Heart left ventricle (tissue), 16 donors: Measurements from ENCODE around the gene LEP. TPM values are rescaled to one million over a fixed set of nuclear protein-coding genes. Genes with fewer than 3 reads are reported as not detected.

Experiments used
- ATAC-seq, 4 donors: fragments of 200-7000 bp; cut with Tn5 transposase; one replicate each; pipeline ENCODE4 v1.9.1; 2020 to 2022; ENCODE audit warnings: moderate library complexity in 4 of 4, mild to moderate bottlenecking in 3 of 4, moderate number of reproducible peaks in 1 of 4
- DNase-seq, 5 donors: peaks; one replicate each; pipeline ENCODE4 v3.0.0-alpha.2; 2020
- H3K27ac ChIP-seq, 12 donors: fragments of 200-600 bp; sonication (generic) in 4 of 12; one replicate each; pipeline versions ENCODE4 v1.5.0 to v1.8.0; 2016 to 2022; ENCODE audit warnings: mild to moderate bottlenecking in 2 of 12
- H3K27me3 ChIP-seq, 9 donors: fragments of 200-600 bp; sonication (generic) in 2 of 9; one replicate each; pipeline versions ENCODE4 v1.5.1 to v1.8.0; 2016 to 2022; ENCODE audit warnings: mild to moderate bottlenecking in 3 of 9
- H3K36me3 ChIP-seq, 9 donors: fragments of 200-600 bp; sonication (generic) in 2 of 9; one replicate each; pipeline versions ENCODE4 v1.5.0 to v1.8.0; 2018 to 2022; ENCODE audit warnings: mild to moderate bottlenecking in 2 of 9
- H3K4me1 ChIP-seq, 12 donors: fragments of 200-600 bp; sonication (generic) in 4 of 12; one replicate each; pipeline versions ENCODE4 v1.5.0 to v1.8.0; 2016 to 2022; ENCODE audit warnings: mild to moderate bottlenecking in 3 of 12
- H3K4me3 ChIP-seq, 12 donors: fragments of 200-600 bp; sonication (generic) in 4 of 12; one replicate each; pipeline versions ENCODE4 v1.5.0 to v1.8.0; 2017 to 2022; ENCODE audit warnings: mild to moderate bottlenecking in 9 of 12, moderate library complexity in 4 of 12
- H3K9me3 ChIP-seq, 12 donors: fragments of 200-600 bp; sonication (generic) in 4 of 12; one replicate each; pipeline versions ENCODE4 v1.5.0 to v1.8.0; 2016 to 2022; ENCODE audit warnings: mild to moderate bottlenecking in 1 of 12
- POLR2A ChIP-seq, 2 donors: fragments of 450-650 bp; IDR thresholded peaks; one replicate each; pipeline ENCODE4 v1.6.1; 2017; ENCODE audit warnings: antibody characterized with exemption in 2 of 2, mild to moderate bottlenecking in 2 of 2, moderate library complexity in 2 of 2
- WGBS, 4 donors: extraction: QIAGEN DNeasy Blood & Tissue Kit in 2 of 4; methylation state at CpG; one replicate each; pipeline versions ENCODE4 v1.1.5 to v1.1.7; 2013 to 2018; 5-methylcytosine and 5-hydroxymethylcytosine counted together
- intact Hi-C, 10 donors: fragments of 100-400 bp; cut with DNase I; formaldehyde crosslinking; loops; one replicate each; pipeline versions ENCODE4 v1.11.1 to v1.14.2; 2022
- polyA plus RNA-seq, 2 donors: library from polyadenylated mRNA; stranded (reverse); fragments of 200-250 nt; gene quantifications; one replicate each; pipeline ENCODE4 v1.2.3, GENCODE V29; 2013
- total RNA-seq, 9 donors: library from RNA; depleted of rRNA in 2 of 9; stranded (reverse); fragments of >200 nt in 2 of 9; fragmentation: NEBNext Ultra II Directional in 3 of 9; extraction: Animal tissue kit (Norgen Biotek cat#: 25700) in 3 of 9; gene quantifications; one replicate each; pipeline versions ENCODE4 v1.1.0 to v1.2.4, GENCODE V29; 2016 to 2023
- TF ChIP-seq, protein P1 (sequence below), 12 donors: fragments of 200-600 bp; sonication (generic) in 4 of 12; IDR thresholded peaks; one replicate each; pipeline versions ENCODE4 v1.5.0 to v1.8.0; 2018 to 2022; ENCODE audit warnings: antibody characterized with exemption in 12 of 12, mild to moderate bottlenecking in 5 of 12
- donor health status: ischemic (EF 13 %, LVEDD 7.1; RV severe dilation, severe dysfunction).
- donor health status: healthy with polysubstance abuse.
- donor health status: DM: no; HTN: yes; CAD: no.
- donor health status: DM: no; HTN: no; CAD: no.
- donor health status: ischemic (EF 25% LVEDD 6.9; RV normal size, moderate dysfunction).
- donor health status: ischemic (EF 25% LVEDD 5.7; RV mildly dilated, moderate dysfunction).
- donor health status: healthy.
- donor health status: DM: yes; HTN: yes; CAD: no.
- donor health status: ischemic (EF 35%, LVEDD 5.7; RV mildly dilated, moderate dysfunction).
- donor health status: nonischemic (EF 11% LVEDD 7.7; RV severe dilation, severe dysfunction).
- donor health status: DM: yes; HTN: yes; CAD: no.
- donor health status: PGD.
- donor health status: ischemic (EF 29% LVEDD 5.4; RV normal size, mild dysfunction).
- donor health status: nonischemic (EF 23%, LVEDD 6.1; RV moderate dilation, normal function).

LEP gene
- total and polyA plus RNA-seq, 11 donors: 0.12 to 8.4 (median 0.36) TPM; not detected in 3

DNA sequence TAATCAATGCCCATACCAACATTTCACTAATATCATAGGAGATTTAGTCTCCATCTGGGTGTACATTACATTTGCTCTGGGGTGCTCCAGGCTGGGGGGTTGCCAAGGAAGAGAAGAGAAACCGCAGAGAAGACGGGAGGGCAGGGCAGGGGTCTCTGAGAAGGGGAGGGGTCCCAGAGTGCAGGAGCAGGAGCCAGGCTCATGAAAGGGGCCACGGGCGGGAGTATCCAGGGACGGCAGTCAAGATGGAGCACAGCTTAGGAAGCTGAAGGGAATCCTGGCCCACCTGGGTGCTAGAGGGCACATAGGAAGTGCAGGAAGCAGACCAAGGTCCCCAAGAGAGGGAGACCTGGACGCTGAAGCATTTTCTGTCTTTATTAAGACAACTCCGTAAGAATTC, 2.2 kb downstream of the LEP start:
- no peak for ATAC-seq
- WGBS, 4 donors: 79 to 82% (median 80%) methylated on average over 7 of the region's 7 CpGs
- Histone ChIP-seq H3K36me3 (no peaks in the 10 kb centered on the region), H3K27me3 (peaks cover 9 to 43% (median 23%) of the 10 kb centered on the region in 9 donors), H3K4me1 (no peaks in the 10 kb centered on the region), H3K4me3 (no peak overlapping the region), H3K27ac (no peak overlapping the region), H3K9me3 (peaks cover 0 to 22% (median 7%) of the 10 kb centered on the region in 12 donors)
- intact Hi-C loops: no loop called here
- DNase-seq: no peak
- TF ChIP-seq, protein P1, sequence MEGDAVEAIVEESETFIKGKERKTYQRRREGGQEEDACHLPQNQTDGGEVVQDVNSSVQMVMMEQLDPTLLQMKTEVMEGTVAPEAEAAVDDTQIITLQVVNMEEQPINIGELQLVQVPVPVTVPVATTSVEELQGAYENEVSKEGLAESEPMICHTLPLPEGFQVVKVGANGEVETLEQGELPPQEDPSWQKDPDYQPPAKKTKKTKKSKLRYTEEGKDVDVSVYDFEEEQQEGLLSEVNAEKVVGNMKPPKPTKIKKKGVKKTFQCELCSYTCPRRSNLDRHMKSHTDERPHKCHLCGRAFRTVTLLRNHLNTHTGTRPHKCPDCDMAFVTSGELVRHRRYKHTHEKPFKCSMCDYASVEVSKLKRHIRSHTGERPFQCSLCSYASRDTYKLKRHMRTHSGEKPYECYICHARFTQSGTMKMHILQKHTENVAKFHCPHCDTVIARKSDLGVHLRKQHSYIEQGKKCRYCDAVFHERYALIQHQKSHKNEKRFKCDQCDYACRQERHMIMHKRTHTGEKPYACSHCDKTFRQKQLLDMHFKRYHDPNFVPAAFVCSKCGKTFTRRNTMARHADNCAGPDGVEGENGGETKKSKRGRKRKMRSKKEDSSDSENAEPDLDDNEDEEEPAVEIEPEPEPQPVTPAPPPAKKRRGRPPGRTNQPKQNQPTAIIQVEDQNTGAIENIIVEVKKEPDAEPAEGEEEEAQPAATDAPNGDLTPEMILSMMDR (IDR thresholded peaks at IDR 0.05): no peak
- no peak for TF ChIP-seq POLR2A (IDR thresholded peaks at IDR 0.05)

DNA sequence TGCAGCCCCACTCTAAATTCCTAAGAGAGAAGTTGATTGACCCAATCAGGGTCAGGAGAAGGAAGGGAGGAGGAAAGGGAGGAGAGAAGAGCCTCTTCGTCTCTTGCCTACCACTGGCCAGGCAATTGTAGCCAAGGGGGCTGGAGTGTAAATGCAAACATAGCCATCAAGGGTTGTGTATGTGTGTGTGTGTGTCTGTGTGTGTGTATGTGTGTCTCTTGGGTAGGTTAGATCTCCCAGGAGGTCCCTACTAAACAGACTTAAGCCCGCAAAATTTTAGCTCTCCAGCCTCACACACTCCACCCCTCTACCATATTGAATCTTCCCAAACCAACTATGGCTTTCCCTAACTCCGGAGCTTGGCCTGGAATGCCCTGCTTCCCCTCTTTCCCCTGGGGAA, 3.8 kb downstream of the LEP start:
- Histone ChIP-seq H3K9me3 (peaks cover 0 to 7% (median 0%) of the 10 kb centered on the region in 12 donors), H3K4me3 (no peak overlapping the region), H3K27me3 (peaks cover 9 to 44% (median 21%) of the 10 kb centered on the region in 9 donors), H3K4me1 (no peaks in the 10 kb centered on the region), H3K36me3 (no peaks in the 10 kb centered on the region), H3K27ac (no peak overlapping the region)
- ATAC-seq: no peak
- TF ChIP-seq, protein P1 (IDR thresholded peaks at IDR 0.05): no peak
- no peak for TF ChIP-seq POLR2A (IDR thresholded peaks at IDR 0.05)
- no peak for DNase-seq
- intact Hi-C loops: no loop called here
- 67 to 79% (median 71%) methylated on average over 3 of the region's 3 CpGs for WGBS, 4 donors

DNA sequence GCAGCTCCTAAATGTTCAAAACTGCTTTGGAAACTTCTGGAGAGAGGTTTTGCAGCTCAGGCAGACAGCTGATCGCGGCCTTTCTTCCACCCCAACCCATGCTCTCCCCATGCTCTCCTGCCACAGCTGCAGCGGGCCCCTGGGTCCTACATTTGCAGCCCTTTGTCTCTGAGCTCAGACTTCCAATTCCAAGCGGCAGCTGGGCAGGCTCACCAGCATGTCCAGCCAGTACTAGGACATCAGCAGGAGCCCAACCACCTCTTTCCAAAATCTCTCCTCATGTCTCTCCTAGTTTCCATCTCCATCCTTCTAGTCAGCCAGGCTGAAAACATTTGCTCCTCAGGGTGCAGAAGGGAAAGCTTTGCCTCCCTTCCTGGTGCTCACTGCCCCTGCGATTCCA, 6.0 kb downstream of the LEP start:
- DNase-seq (no peak), ATAC-seq (no peak)
- intact Hi-C loops: no loop called here
- TF ChIP-seq, protein P1 (IDR thresholded peaks at IDR 0.05): no peak
- no peak for TF ChIP-seq POLR2A (IDR thresholded peaks at IDR 0.05)
- H3K27ac ChIP-seq: no peak overlapping the region
- H3K4me3 ChIP-seq: no peak overlapping the region
- 64 to 76% (median 69%) methylated on average over 5 of the region's 5 CpGs for WGBS, 4 donors
- no peaks in the 10 kb centered on the region for H3K36me3 ChIP-seq
- H3K27me3 ChIP-seq: peaks cover 0 to 28% (median 11%) of the 10 kb centered on the region in 9 donors
- H3K9me3 ChIP-seq: no peaks in the 10 kb centered on the region
- H3K4me1 ChIP-seq: no peaks in the 10 kb centered on the region

GRCh38 chr7:128247640-128248194, 6.6 kb downstream of the LEP start:
- DNase-seq (no peak), ATAC-seq (peak in 1 of 4 donors; percentile 39)
- Histone ChIP-seq H3K27ac (no peak overlapping the region), H3K4me1 (no peaks in the 10 kb centered on the region), H3K36me3 (no peaks in the 10 kb centered on the region), H3K4me3 (no peak overlapping the region), H3K27me3 (peaks cover 0 to 24% (median 7%) of the 10 kb centered on the region in 9 donors), H3K9me3 (no peaks in the 10 kb centered on the region)
- 76 to 81% (median 79%) methylated on average over 7 of the region's 7 CpGs for WGBS, 4 donors
- intact Hi-C loops: no loop called here
- TF ChIP-seq, protein P1 (IDR thresholded peaks at IDR 0.05): no peak
- no peak for TF ChIP-seq POLR2A (IDR thresholded peaks at IDR 0.05)
